Smooth muscle cell (in vitro differentiated cells): ENCODE measurements around the gene RTL1. TPM values are rescaled to one million over a fixed set of nuclear protein-coding genes. Genes with fewer than 3 reads are reported as not detected.

ENCODE experiments used
- DNase-seq: peaks from one replicate; lab custom pipeline; 2025; ENCODE audit not compliant: unreplicated experiment; lab: John Stamatoyannopoulos, UW
- H2AFZ ChIP-seq: fragments of 200-600 bp; sonication (generic); 2 replicates; pipeline ENCODE4 v1.6.0; 2016; ENCODE audit warnings: antibody characterized with exemption, low read depth, mild to moderate bottlenecking
- H3F3A ChIP-seq: fragments of 200-600 bp; sonication (generic); 2 replicates; pipeline ENCODE4 v1.6.0; 2017; ENCODE audit warnings: antibody characterized with exemption, low read depth
- H3K27ac ChIP-seq: fragments of 200-600 bp; sonication (generic); 2 replicates; pipeline ENCODE4 v1.5.1; 2016; ENCODE audit warnings: low read depth, mild to moderate bottlenecking
- H3K27me3 ChIP-seq: fragments of 200-600 bp; sonication (generic); 2 replicates; pipeline ENCODE4 v1.6.1; 2016; ENCODE audit warnings: low read depth, mild to moderate bottlenecking
- H3K36me3 ChIP-seq: fragments of 200-600 bp; sonication (generic); 2 replicates; pipeline ENCODE4 v1.5.1; 2016; ENCODE audit warnings: low read depth
- H3K4me1 ChIP-seq: fragments of 200-600 bp; sonication (generic); 2 replicates; pipeline ENCODE4 v1.5.1; 2016; ENCODE audit warnings: low read depth
- H3K4me2 ChIP-seq: fragments of 200-600 bp; sonication (generic); 2 replicates; pipeline ENCODE4 v1.6.0; 2016; ENCODE audit warnings: mild to moderate bottlenecking
- H3K4me3 ChIP-seq: fragments of 200-600 bp; sonication (generic); 2 replicates; pipeline ENCODE4 v1.5.1; 2016; ENCODE audit warnings: mild to moderate bottlenecking
- H3K79me2 ChIP-seq: fragments of 200-600 bp; sonication (generic); 2 replicates; pipeline ENCODE4 v1.6.0; 2016; ENCODE audit warnings: low read depth, mild to moderate bottlenecking
- H3K9ac ChIP-seq: fragments of 200-600 bp; sonication (generic); 2 replicates; pipeline ENCODE4 v1.6.0; 2016; ENCODE audit warnings: low read depth
- H3K9me3 ChIP-seq: fragments of 200-600 bp; sonication (generic); replicated peaks from 2 replicates; pipeline ENCODE4 v1.5.1; 2016; ENCODE audit warnings: low read depth
- H4K20me1 ChIP-seq: fragments of 200-600 bp; sonication (generic); 2 replicates; pipeline ENCODE4 v1.6.0; 2016; ENCODE audit warnings: low read depth
- CTCF ChIP-seq: fragments of 200-600 bp; sonication (generic); IDR thresholded peaks from 2 replicates; pipeline ENCODE4 v1.5.1; 2017; ENCODE audit warnings: borderline replicate concordance, mild to moderate bottlenecking, antibody characterized with exemption; ENCODE audit not compliant: insufficient read depth, poor library complexity, severe bottlenecking
- WGBS: methylation state at CpG from one replicate; pipeline ENCODE4 v1.1.7; 2016; ENCODE audit warnings: low lambda C conversion rate; 5-methylcytosine and 5-hydroxymethylcytosine counted together
- polyA plus RNA-seq: library from polyadenylated mRNA; unstranded; fragments of >200 nt; fragmentation: Nextera tagmentation; extraction: Ambion mirVana; gene quantifications from 2 replicates; pipeline ENCODE4 v1.2.1, GENCODE V29; 2016
- total RNA-seq: library from RNA; depleted of rRNA; stranded (reverse); fragments of >200 nt; gene quantifications from 2 replicates; pipeline ENCODE4 v1.2.3, GENCODE V29; 2014

Gene RTL1
- total and polyA plus RNA-seq, 2 experiments from 2014 or later = 6.7 to 13.9 TPM

GRCh38 chr14:100893228-100893601, 10.3 kb downstream of the RTL1 start:
- H3K4me3 ChIP-seq = no peak overlapping the region
- no peak for DNase-seq
- H3K9me3 ChIP-seq = no peaks in the 10 kb centered on the region
- no peak overlapping the region for H3K4me2 ChIP-seq
- H2AFZ ChIP-seq = no peak overlapping the region
- peaks cover 5% of the 10 kb centered on the region for H3K79me2 ChIP-seq
- peaks cover 16% of the 10 kb centered on the region for H3F3A ChIP-seq
- no peak overlapping the region for H3K27ac ChIP-seq
- 94% methylated on average over 8 of the region's 8 CpGs for WGBS
- TF ChIP-seq CTCF = no peak
- peaks cover 33% of the 10 kb centered on the region for H3K4me1 ChIP-seq
- no peak overlapping the region for H3K9ac ChIP-seq
- H4K20me1 ChIP-seq = no peaks in the 10 kb centered on the region
- H3K36me3 ChIP-seq = no peaks in the 10 kb centered on the region
- H3K27me3 ChIP-seq = no peaks in the 10 kb centered on the region

DNA sequence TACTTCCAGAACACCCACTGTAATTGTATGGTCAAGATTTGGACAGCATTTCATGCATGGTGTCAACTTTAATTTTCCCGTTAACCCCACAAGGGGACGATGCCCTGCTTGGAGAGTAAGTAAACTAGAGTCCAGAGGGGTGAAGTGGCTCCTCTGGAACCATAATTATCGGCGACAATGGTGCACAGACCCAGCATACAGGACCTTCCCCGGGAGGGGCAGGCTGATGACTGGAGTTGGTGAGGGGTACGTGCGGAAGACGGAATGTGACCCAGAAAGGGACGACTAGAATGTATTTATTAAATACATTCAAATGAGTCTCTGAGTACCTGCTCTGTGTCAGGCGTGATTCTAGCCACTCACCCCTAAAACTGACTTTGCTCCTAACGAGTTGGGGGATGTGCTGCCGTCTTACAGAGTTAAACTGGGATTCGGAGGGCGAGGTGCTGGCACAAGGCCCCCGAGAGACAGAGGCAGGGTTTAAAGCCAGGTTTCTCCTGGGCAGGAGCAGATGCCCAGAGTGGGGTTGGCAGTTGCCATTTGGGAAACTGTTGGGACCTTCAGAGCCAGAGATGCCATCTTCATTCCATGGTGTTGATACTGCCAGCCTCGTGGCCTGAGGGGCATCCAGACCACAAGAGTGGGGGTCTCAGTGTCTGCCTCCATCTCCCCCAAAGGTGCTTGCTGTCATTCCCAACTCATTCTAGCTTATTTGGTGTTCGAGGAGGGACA, 10.9 kb downstream of the RTL1 start:
- Histone ChIP-seq H4K20me1 (no peaks in the 10 kb centered on the region), H3K27me3 (no peaks in the 10 kb centered on the region), H3K9me3 (no peaks in the 10 kb centered on the region), H2AFZ (no peak overlapping the region), H3K36me3 (no peaks in the 10 kb centered on the region), H3K79me2 (peaks cover 5% of the 10 kb centered on the region), H3K9ac (no peak overlapping the region), H3K4me3 (no peak overlapping the region), H3K4me2 (no peak overlapping the region), H3F3A (peaks cover 21% of the 10 kb centered on the region), H3K4me1 (peaks cover 34% of the 10 kb centered on the region), H3K27ac (no peak overlapping the region)
- 93% methylated on average over 17 of the region's 17 CpGs for WGBS
- no peak for DNase-seq
- no peak for TF ChIP-seq CTCF

DNA sequence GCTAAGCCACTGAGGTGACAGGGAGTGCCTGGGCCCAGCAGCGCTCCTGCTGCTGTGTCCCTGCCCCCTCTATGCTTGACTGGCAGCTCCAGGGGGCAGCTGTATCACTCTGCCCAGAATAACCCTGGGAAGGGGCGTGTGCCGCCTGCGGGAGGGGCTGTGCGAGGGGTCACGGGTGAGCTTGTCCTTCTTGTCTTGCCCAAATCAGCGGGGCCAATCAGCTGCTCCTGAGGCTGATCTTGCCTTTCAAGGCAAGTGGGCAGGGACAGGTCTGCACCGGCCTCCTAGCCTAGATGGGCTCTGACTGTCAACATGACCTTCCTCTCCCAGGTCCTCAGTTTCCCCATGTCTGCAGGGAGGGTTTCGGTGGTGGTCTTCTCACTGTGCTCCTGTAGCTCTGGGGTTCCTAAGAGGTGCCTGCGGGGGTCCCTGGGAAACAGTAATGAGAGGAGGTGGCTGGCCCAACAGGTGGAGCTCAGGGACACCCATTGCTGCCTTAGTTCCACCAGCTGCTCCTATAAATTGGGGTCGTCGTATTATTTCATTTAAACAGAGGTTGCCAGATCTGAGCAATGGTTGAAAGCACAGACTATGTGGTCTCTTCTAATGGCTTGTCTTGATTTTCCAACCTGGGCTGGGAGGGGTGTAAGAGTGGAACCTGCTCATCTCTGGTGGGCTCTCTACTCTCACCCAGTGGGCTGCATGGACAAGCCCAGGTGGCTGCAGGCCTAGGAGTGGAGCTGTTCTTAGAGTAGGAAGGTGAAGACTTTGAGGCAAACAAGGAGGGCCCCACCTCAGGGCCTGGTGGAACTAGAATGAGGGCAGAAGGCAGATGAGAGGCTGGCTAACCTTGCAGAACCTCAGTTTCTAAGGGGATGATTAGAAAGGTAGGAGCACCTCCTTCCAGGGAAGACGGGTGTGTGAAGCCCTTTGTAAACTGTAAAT, 11.7 kb downstream of the RTL1 start:
- Histone ChIP-seq H3K4me1 (peaks cover 37% of the 10 kb centered on the region), H3K27me3 (no peaks in the 10 kb centered on the region), H3K36me3 (no peaks in the 10 kb centered on the region), H3K79me2 (no peaks in the 10 kb centered on the region), H3F3A (peaks cover 21% of the 10 kb centered on the region), H3K9me3 (no peaks in the 10 kb centered on the region), H3K9ac (no peak overlapping the region), H2AFZ (no peak overlapping the region), H3K4me2 (no peak overlapping the region), H3K27ac (no peak overlapping the region), H3K4me3 (no peak overlapping the region), H4K20me1 (no peaks in the 10 kb centered on the region)
- no peak for TF ChIP-seq CTCF
- DNase-seq = no peak
- 95% methylated on average over 13 of the region's 13 CpGs for WGBS
